HG02852 (cell line): ENCODE measurements around the gene ZPBP2.
A peak's percentile ranks its signal among the peaks of the same experiment; 100 is the strongest.

Experiments
- ATAC-seq: cut with Tn5 transposase; IDR thresholded peaks from one replicate; pipeline ENCODE4 v1.9.1; 2021; ENCODE audit warnings: mild to moderate bottlenecking, moderate library complexity; ENCODE audit not compliant: unreplicated experiment

ZPBP2 gene

GRCh38 chr17:39904990-39905288 is 36.9 kb downstream of the ZPBP2 start:
- ATAC-seq = no peak

GRCh38 chr17:39908789-39909352 is 40.9 kb downstream of the ZPBP2 start:
- ATAC-seq = no peak

- no peak for ATAC-seq
Measured at GRCh38 chr17:39913989-39914388, 46.0 kb downstream of the ZPBP2 start.

- ATAC-seq = no peak
Measured at GRCh38 chr17:39915559-39915958, 47.6 kb downstream of the ZPBP2 start.

- no peak for ATAC-seq
Measured at GRCh38 chr17:39916918-39917317, 48.9 kb downstream of the ZPBP2 start.

GRCh38 chr17:39919087-39919683 is 51.2 kb downstream of the ZPBP2 start:
- no peak for ATAC-seq

GRCh38 chr17:39920218-39921210 is 52.5 kb downstream of the ZPBP2 start:
- no peak for ATAC-seq

- ATAC-seq = no peak
Measured at GRCh38 chr17:39921323-39921722, 53.3 kb downstream of the ZPBP2 start.

- ATAC-seq = no peak
Measured at GRCh38 chr17:39922006-39922405, 54.0 kb downstream of the ZPBP2 start.

GRCh38 chr17:39923230-39923629 is 55.2 kb downstream of the ZPBP2 start:
- no peak for ATAC-seq

GRCh38 chr17:39923836-39924690 is 56.1 kb downstream of the ZPBP2 start:
- ATAC-seq = no peak

- no peak for ATAC-seq
Measured at GRCh38 chr17:39924691-39925055, 56.7 kb downstream of the ZPBP2 start.

- no peak for ATAC-seq
Measured at GRCh38 chr17:39925282-39926134, 57.5 kb downstream of the ZPBP2 start.

GRCh38 chr17:39926135-39926587 is 58.2 kb downstream of the ZPBP2 start:
- ATAC-seq = no peak

GRCh38 chr17:39926588-39927100 is 58.6 kb downstream of the ZPBP2 start:
- ATAC-seq = peak; percentile 33
